ENCODE data around the gene PKN3.

DNA sequence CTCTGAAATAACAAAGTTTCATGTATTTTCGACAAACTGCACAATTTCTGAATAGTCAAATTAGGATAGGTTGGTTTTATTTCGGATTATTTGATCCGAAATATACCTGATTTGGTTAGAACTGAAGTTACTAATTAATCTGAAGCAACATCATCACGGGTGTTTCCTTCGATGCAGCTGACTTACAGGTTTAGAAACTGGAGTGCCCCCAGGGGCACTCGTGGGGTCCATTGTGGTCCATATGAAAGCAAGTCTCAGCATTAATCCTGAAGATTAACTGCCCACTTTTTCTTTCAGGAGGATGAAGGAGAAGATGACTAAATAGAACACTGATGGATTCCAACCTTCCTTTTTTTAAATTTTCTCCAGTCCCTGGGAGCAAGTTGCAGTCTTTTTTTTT, 8.0 kb upstream of the PKN3 start:
- TF ChIP-seq TAF1 (IDR thresholded peaks at IDR 0.05; ENCODE audit: borderline replicate concordance, insufficient read depth, low read length) (no peak), SIN3A (IDR thresholded peaks at IDR 0.05; ENCODE audit: borderline replicate concordance, insufficient read depth, low read length) (no peak), POLR2AphosphoS5 (IDR thresholded peaks at IDR 0.05; ENCODE audit: low read depth, low read length) (no peak)
- TF ChIP-seq, protein P1, sequence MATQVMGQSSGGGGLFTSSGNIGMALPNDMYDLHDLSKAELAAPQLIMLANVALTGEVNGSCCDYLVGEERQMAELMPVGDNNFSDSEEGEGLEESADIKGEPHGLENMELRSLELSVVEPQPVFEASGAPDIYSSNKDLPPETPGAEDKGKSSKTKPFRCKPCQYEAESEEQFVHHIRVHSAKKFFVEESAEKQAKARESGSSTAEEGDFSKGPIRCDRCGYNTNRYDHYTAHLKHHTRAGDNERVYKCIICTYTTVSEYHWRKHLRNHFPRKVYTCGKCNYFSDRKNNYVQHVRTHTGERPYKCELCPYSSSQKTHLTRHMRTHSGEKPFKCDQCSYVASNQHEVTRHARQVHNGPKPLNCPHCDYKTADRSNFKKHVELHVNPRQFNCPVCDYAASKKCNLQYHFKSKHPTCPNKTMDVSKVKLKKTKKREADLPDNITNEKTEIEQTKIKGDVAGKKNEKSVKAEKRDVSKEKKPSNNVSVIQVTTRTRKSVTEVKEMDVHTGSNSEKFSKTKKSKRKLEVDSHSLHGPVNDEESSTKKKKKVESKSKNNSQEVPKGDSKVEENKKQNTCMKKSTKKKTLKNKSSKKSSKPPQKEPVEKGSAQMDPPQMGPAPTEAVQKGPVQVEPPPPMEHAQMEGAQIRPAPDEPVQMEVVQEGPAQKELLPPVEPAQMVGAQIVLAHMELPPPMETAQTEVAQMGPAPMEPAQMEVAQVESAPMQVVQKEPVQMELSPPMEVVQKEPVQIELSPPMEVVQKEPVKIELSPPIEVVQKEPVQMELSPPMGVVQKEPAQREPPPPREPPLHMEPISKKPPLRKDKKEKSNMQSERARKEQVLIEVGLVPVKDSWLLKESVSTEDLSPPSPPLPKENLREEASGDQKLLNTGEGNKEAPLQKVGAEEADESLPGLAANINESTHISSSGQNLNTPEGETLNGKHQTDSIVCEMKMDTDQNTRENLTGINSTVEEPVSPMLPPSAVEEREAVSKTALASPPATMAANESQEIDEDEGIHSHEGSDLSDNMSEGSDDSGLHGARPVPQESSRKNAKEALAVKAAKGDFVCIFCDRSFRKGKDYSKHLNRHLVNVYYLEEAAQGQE (IDR thresholded peaks at IDR 0.05; ENCODE audit: insufficient read depth in 1 of 2, low read depth in 2 of 2, low read length in 2 of 2): no peak
